Suprapubic skin (tissue), 4 donors: ENCODE results near the gene PHOSPHO1. TPM values are rescaled to one million over a fixed set of nuclear protein-coding genes. Genes with fewer than 3 reads are reported as not detected.

Experiments used
- DNase-seq, 2 donors: peaks; one replicate each; pipeline ENCODE4 v3.0.0-alpha.2; 2019; ENCODE audit warnings: low spot score in 2 of 2
- H3K27ac ChIP-seq: fragments of 200-600 bp; sonication (generic); one replicate; pipeline ENCODE4 v1.5.1; 2019
- H3K27me3 ChIP-seq: fragments of 200-600 bp; sonication (generic); one replicate; pipeline ENCODE4 v1.5.1; 2019
- H3K36me3 ChIP-seq: fragments of 200-600 bp; sonication (generic); one replicate; pipeline ENCODE4 v1.5.1; 2019
- H3K4me1 ChIP-seq: fragments of 200-600 bp; sonication (generic); one replicate; pipeline ENCODE4 v1.5.1; 2019
- H3K4me3 ChIP-seq: fragments of 200-600 bp; sonication (generic); one replicate; pipeline ENCODE4 v1.5.1; 2019; ENCODE audit warnings: mild to moderate bottlenecking
- H3K9me3 ChIP-seq: fragments of 200-600 bp; sonication (generic); one replicate; pipeline ENCODE4 v1.5.1; 2019
- CTCF ChIP-seq, 2 donors: fragments of 200-600 bp in 1 of 2; fragments of 450-650 bp in 1 of 2; sonication (generic) in 1 of 2; IDR thresholded peaks; one replicate each; pipeline ENCODE4 v1.5.1; 2016 to 2019; ENCODE audit warnings: antibody characterized with exemption in 2 of 2, mild to moderate bottlenecking in 1 of 2, moderate library complexity in 1 of 2
- EP300 ChIP-seq: sonication (generic); formaldehyde crosslinking; IDR thresholded peaks from one replicate; pipeline ENCODE4 v1.6.1; 2017; ENCODE audit warnings: antibody characterized with exemption
- POLR2A ChIP-seq, 2 donors: fragments of 450-650 bp; IDR thresholded peaks; one replicate each; pipeline ENCODE4 v1.6.1; 2017; ENCODE audit warnings: antibody characterized with exemption in 2 of 2, mild to moderate bottlenecking in 2 of 2, moderate library complexity in 2 of 2
- POLR2AphosphoS5 ChIP-seq, 3 donors: sonication (generic); formaldehyde crosslinking; IDR thresholded peaks; one replicate each; pipeline ENCODE4 v1.6.1; 2017; ENCODE audit warnings: antibody characterized with exemption in 3 of 3
- WGBS: methylation state at CpG from one replicate; pipeline ENCODE4 v1.1.5; 2018; 5-methylcytosine and 5-hydroxymethylcytosine counted together
- total RNA-seq, 4 donors: library from RNA; depleted of rRNA; stranded (reverse); fragments of >200 nt; gene quantifications; one replicate each; pipeline ENCODE4 v1.1.0, GENCODE V29; 2016

Gene PHOSPHO1
- total RNA-seq, 4 donors from 2014 or later: 0.70 to 0.79 TPM; not detected in 2

DNA sequence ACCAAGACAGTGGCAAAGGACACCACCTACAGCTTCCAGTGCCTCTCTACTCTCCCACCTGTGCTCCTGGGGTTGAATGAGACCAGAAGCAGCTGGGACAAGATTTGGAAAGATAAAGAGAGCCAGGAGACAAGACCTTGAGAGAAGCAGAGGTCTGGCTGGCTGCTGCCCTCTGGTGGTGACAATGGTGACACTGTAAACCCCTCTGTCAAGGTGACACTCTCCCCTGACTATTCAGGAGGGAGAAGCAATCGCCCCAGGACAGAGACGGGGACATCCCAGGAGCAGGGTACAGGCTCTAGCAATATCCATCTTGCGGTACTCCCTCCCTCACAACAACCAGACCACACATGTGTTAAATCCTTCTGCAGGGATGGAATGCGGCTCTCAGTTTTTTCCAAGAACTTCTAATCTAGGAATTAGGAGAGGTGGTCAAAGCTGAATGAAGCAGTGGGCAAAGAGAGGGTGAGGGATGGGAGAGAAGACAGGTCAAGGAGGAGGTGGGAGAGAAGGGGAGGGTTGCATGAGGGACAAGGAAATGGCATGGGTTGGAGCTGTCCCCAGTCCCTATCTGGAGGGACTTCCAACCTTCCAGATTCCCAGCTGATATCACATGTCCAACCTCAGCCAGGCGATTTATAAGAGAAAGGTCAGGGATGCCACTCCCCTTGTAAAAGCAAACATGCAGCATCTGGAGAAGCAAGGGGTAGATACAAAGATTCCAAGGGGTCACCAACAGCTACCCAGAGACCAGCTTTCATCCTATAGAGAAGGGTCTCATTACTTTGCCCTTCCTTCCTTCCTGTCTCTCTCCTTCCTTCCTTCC, 2.9 kb downstream of the PHOSPHO1 start:
- Histone ChIP-seq H3K27ac (no peak overlapping the region), H3K36me3 (no peaks in the 10 kb centered on the region), H3K9me3 (no peaks in the 10 kb centered on the region), H3K27me3 (peaks cover 72% of the 10 kb centered on the region), H3K4me3 (no peak overlapping the region), H3K4me1 (peaks cover 36% of the 10 kb centered on the region)
- DNase-seq: peak; percentile 85 to 91
- TF ChIP-seq POLR2AphosphoS5 (IDR thresholded peaks at IDR 0.05) (no peak), CTCF (IDR thresholded peaks at IDR 0.05) (peak; percentile 73 to 79)
- WGBS: 18% methylated on average over 5 of the region's 5 CpGs

- Histone ChIP-seq H3K9me3 (no peaks in the 10 kb centered on the region), H3K4me1 (peaks cover 36% of the 10 kb centered on the region), H3K27me3 (peaks cover 79% of the 10 kb centered on the region), H3K27ac (no peak overlapping the region), H3K36me3 (no peaks in the 10 kb centered on the region), H3K4me3 (no peak overlapping the region)
- 76% methylated on average over 3 of the region's 3 CpGs for WGBS
- no peak for DNase-seq
- TF ChIP-seq POLR2A (IDR thresholded peaks at IDR 0.05) (no peak), CTCF (IDR thresholded peaks at IDR 0.05) (no peak), EP300 (no peak), POLR2AphosphoS5 (IDR thresholded peaks at IDR 0.05) (no peak)
Observed at GRCh38 chr17:49226771-49227435, 3.7 kb downstream of the PHOSPHO1 start.

- Histone ChIP-seq H3K36me3 (no peaks in the 10 kb centered on the region), H3K4me1 (peaks cover 31% of the 10 kb centered on the region), H3K9me3 (no peaks in the 10 kb centered on the region), H3K4me3 (no peak overlapping the region), H3K27me3 (peaks cover 77% of the 10 kb centered on the region), H3K27ac (no peak overlapping the region)
- WGBS: 79% methylated on average over 8 of the region's 8 CpGs
- no peak for DNase-seq
- TF ChIP-seq CTCF (IDR thresholded peaks at IDR 0.05): no peak
Observed at GRCh38 chr17:49225554-49226236, 4.9 kb downstream of the PHOSPHO1 start.

DNA sequence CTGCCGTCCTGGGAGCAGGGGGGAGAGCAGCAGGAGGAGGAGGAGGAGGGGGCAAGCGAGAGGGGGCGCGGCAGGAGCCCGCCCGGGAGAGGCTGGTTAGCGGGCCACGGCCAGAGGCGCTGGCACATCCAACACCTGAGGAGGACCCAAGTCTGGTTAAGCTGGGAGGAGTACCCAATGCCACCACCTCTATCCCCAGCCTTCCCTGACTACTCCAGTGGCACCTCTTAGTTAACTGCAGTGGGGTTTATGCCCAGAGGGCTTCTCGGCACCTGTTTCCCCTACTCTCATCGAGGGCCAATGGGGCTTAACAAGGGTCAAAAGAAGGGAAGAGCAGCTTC, 5.6 kb downstream of the PHOSPHO1 start:
- Histone ChIP-seq H3K36me3 (no peaks in the 10 kb centered on the region), H3K4me3 (peak overlapping the region; percentile 13), H3K27me3 (peaks cover 75% of the 10 kb centered on the region), H3K4me1 (peaks cover 23% of the 10 kb centered on the region), H3K27ac (no peak overlapping the region), H3K9me3 (no peaks in the 10 kb centered on the region)
- TF ChIP-seq CTCF (IDR thresholded peaks at IDR 0.05) (no peak), EP300 (no peak), POLR2AphosphoS5 (IDR thresholded peaks at IDR 0.05) (no peak), POLR2A (IDR thresholded peaks at IDR 0.05) (no peak)
- 24% methylated on average over 9 of the region's 11 CpGs for WGBS
- DNase-seq: no peak
